Adrenal gland (tissue), 12 donors: Measurements from ENCODE around the gene BPIFB4. TPM values are rescaled to one million over a fixed set of nuclear protein-coding genes. Genes with fewer than 3 reads are reported as not detected.
"Not testable (repeated sequence)": the region's sequence is repeated elsewhere in the genome, so short reads cannot be mapped to it uniquely, and the experiment has no call there.

Experiments
- DNase-seq, 7 donors: peaks; one replicate each; pipeline ENCODE4 v3.0.0-alpha.2; 2019 to 2020
- H3K27ac ChIP-seq, 5 donors: fragments of 200-600 bp; sonication (generic) in 4 of 5; 1 replicate in 3 of 5; 2 replicates in 2 of 5; pipeline versions ENCODE4 v1.5.1 to v1.8.0; 2016 to 2020; ENCODE audit warnings: mild to moderate bottlenecking in 1 of 5
- H3K27me3 ChIP-seq: fragments of 200-600 bp; 2 replicates; pipeline ENCODE4 v1.8.0; 2021
- H3K36me3 ChIP-seq, 2 donors: fragments of 200-600 bp; replicated peaks in 1 of 2; 1 replicate in 1 of 2; 2 replicates in 1 of 2; pipeline versions ENCODE4 v1.5.1 to v1.8.0; 2018 to 2022
- H3K4me1 ChIP-seq, 2 donors: fragments of 200-600 bp; replicated peaks in 1 of 2; 1 replicate in 1 of 2; 2 replicates in 1 of 2; pipeline versions ENCODE4 v1.5.1 to v1.8.0; 2018 to 2021
- H3K4me3 ChIP-seq, 4 donors: fragments of 200-600 bp; sonication (generic) in 3 of 4; one replicate each; pipeline ENCODE4 v1.5.1; 2016 to 2018
- H3K9me3 ChIP-seq, 3 donors: fragments of 200-600 bp; sonication (generic) in 1 of 3; replicated peaks in 1 of 3; 1 replicate in 2 of 3; 2 replicates in 1 of 3; pipeline versions ENCODE4 v1.5.1 to v1.8.0; 2016 to 2021
- CTCF ChIP-seq, 6 experiments: fragments of 450-650 bp in 4 of 6; fragments of 200-600 bp in 2 of 6; sonication (generic) in 1 of 6; IDR thresholded peaks; 1 replicate in 5 of 6; 2 replicates in 1 of 6; pipeline versions ENCODE4 v1.5.1 to v1.8.0; 2016 to 2021; ENCODE audit warnings: antibody characterized with exemption in 6 of 6, mild to moderate bottlenecking in 2 of 6, moderate library complexity in 1 of 6
- POLR2A ChIP-seq, 2 donors: fragments of 450-650 bp; IDR thresholded peaks; one replicate each; pipeline ENCODE4 v1.6.1; 2017; ENCODE audit warnings: antibody characterized with exemption in 2 of 2, mild to moderate bottlenecking in 2 of 2, moderate library complexity in 1 of 2
- WGBS, 4 donors: extraction: QIAGEN DNeasy Blood & Tissue Kit in 2 of 4; methylation state at CpG; one replicate each; pipeline versions ENCODE4 v1.1.5 to v1.1.7; 2013 to 2017; 5-methylcytosine and 5-hydroxymethylcytosine counted together
- intact Hi-C, 2 donors: fragments of 100-400 bp; cut with DNase I; formaldehyde crosslinking; loops; one replicate each; pipeline versions ENCODE4 v1.14.1 to v1.15.0; 2022 to 2023
- polyA plus RNA-seq, 3 donors: library from polyadenylated mRNA; stranded (reverse); fragments of 200-250 nt in 2 of 3; fragments of 350-450 nt in 1 of 3; fragmentation: Illumina TruSeq in 1 of 3; extraction: RNeasy Lipid Tissue Mini Kit (QIAGEN cat#74804) in 1 of 3; gene quantifications; one replicate each; pipeline ENCODE4 v1.2.3, GENCODE V29; 2013 to 2014
- total RNA-seq, 9 donors: library from RNA; depleted of rRNA in 4 of 9; stranded (reverse); fragments of >200 nt in 4 of 9; fragments of 120-200 nt in 1 of 9; fragmentation: NEBNext Ultra II Directional in 1 of 9; extraction: Animal tissue kit (Norgen Biotek cat#: 25700) in 1 of 9; gene quantifications; one replicate each; pipeline versions ENCODE4 v1.1.0 to v1.2.4, GENCODE V29; 2013 to 2023
- donor health status: healthy with polysubstance abuse.
- donor health status: Bipolar disorder and iron deficiency.
- donor health status: DM: yes; HTN: yes; CAD: no.
- donor health status: DM: no; HTN: no; CAD: no.
- donor health status: DM: no; HTN: no; CAD: no.
- donor health status: DM: yes; HTN: yes; CAD: no.

Gene BPIFB4
- total and polyA plus RNA-seq, 12 donors: 0.07 TPM; not detected in 11

- no peaks in the 10 kb centered on the region for H3K36me3 ChIP-seq
- WGBS, 4 donors: 71 to 78% (median 77%) methylated on average over 3 of the region's 3 CpGs
- no peak overlapping the region for H3K4me3 ChIP-seq
- peak in 1 of 7 donors; percentile 2 for DNase-seq
- intact Hi-C loops: no loop called here
- no peaks in the 10 kb centered on the region for H3K27me3 ChIP-seq
- TF ChIP-seq POLR2A (IDR thresholded peaks at IDR 0.05): no peak
- TF ChIP-seq CTCF (IDR thresholded peaks at IDR 0.05): no peak
- H3K9me3 ChIP-seq: no peaks in the 10 kb centered on the region
- no peaks in the 10 kb centered on the region for H3K4me1 ChIP-seq
- no peak overlapping the region for H3K27ac ChIP-seq
These were observed 40.6 kb downstream of the BPIFB4 start for GRCh38 chr20:33119725-33120720.

- Histone ChIP-seq H3K4me1 (no peaks in the 10 kb centered on the region), H3K9me3 (no peaks in the 10 kb centered on the region), H3K27ac (no peak overlapping the region), H3K4me3 (no peak overlapping the region), H3K36me3 (no peaks in the 10 kb centered on the region), H3K27me3 (no peaks in the 10 kb centered on the region)
- WGBS, 4 donors: 85 to 97% (median 92%) methylated on average over 3 of the region's 3 CpGs
- intact Hi-C loops: no loop called here
- peak in 1 of 7 donors; percentile 7 for DNase-seq
- TF ChIP-seq POLR2A (IDR thresholded peaks at IDR 0.05): no peak
- no peak for TF ChIP-seq CTCF (IDR thresholded peaks at IDR 0.05)
These were observed 41.5 kb downstream of the BPIFB4 start for GRCh38 chr20:33120934-33121333.

- intact Hi-C loops: not testable (repeated sequence)
These were observed 42.9 kb downstream of the BPIFB4 start for GRCh38 chr20:33122297-33122696.

GRCh38 chr20:33124261-33124660, 44.8 kb downstream of the BPIFB4 start:
- no peaks in the 10 kb centered on the region for H3K36me3 ChIP-seq
- H3K27me3 ChIP-seq: no peaks in the 10 kb centered on the region
- TF ChIP-seq CTCF (IDR thresholded peaks at IDR 0.05) (no peak), POLR2A (IDR thresholded peaks at IDR 0.05) (no peak)
- H3K9me3 ChIP-seq: no peaks in the 10 kb centered on the region
- whole genome bisulfite sequencing, 4 donors: 54 to 73% (median 56%) methylated on average over 2 of the region's 2 CpGs
- no peak overlapping the region for H3K27ac ChIP-seq
- no peak overlapping the region for H3K4me3 ChIP-seq
- peaks cover 0 to 8% of the 10 kb centered on the region in 2 donors for H3K4me1 ChIP-seq
- intact Hi-C loops: no loop called here
- DNase-seq: peak in 2 of 7 donors; percentile 28

More at GRCh38 chr20:33122297-33122696, 42.9 kb downstream of the BPIFB4 start:
- H3K27ac ChIP-seq, H3K27me3 ChIP-seq, H3K4me1 ChIP-seq, H3K36me3 ChIP-seq, H3K9me3 ChIP-seq, H3K4me3 ChIP-seq: not testable (repeated sequence)
- WGBS, 4 donors: 50 to 72% methylated on average over 1 of the region's 1 CpG; no CpG with 5 or more reads in 2 of the 4 donors
- peak in 1 of 7 donors; percentile 17 for DNase-seq
